ENCODE measurements around the gene SMAD2.

Gene SMAD2

GRCh38 chr18:47793609-47794008, 136.8 kb downstream of the SMAD2 start:
- no peak for TF ChIP-seq TSHZ2 (CRISPR knock-in tag; IDR thresholded peaks at IDR 0.05)
- ATAC-seq, result no peak

- TF ChIP-seq BACH2 (CRISPR knock-in tag; IDR thresholded peaks at IDR 0.05; ENCODE audit: borderline replicate concordance) (no peak), SNAI2 (CRISPR knock-in tag; IDR thresholded peaks at IDR 0.05) (no peak), PPARA (CRISPR knock-in tag; IDR thresholded peaks at IDR 0.05; ENCODE audit: borderline replicate concordance) (no peak), ZNF70 (CRISPR knock-in tag; IDR thresholded peaks at IDR 0.05) (no peak), ZFP3 (CRISPR knock-in tag; IDR thresholded peaks at IDR 0.05) (no peak), ZNF565 (CRISPR knock-in tag; conservative IDR thresholded peaks at IDR 0.05; ENCODE audit: low read depth) (no peak), CSDC2 (CRISPR knock-in tag; IDR thresholded peaks at IDR 0.05) (no peak), CSRNP3 (CRISPR knock-in tag; IDR thresholded peaks at IDR 0.05) (no peak), TOX (CRISPR knock-in tag; IDR thresholded peaks at IDR 0.05; ENCODE audit: borderline replicate concordance) (no peak), RARB (CRISPR knock-in tag; IDR thresholded peaks at IDR 0.05) (no peak), ZC3H10 (CRISPR knock-in tag; IDR thresholded peaks at IDR 0.05) (no peak), ESRRG (CRISPR knock-in tag; IDR thresholded peaks at IDR 0.05) (no peak), OSR1 (CRISPR knock-in tag; IDR thresholded peaks at IDR 0.05) (no peak), ZNF8 (CRISPR knock-in tag; IDR thresholded peaks at IDR 0.05) (no peak), ARNTL (CRISPR knock-in tag; IDR thresholded peaks at IDR 0.05; ENCODE audit: borderline replicate concordance, low read depth) (no peak), TCF4 (CRISPR knock-in tag; IDR thresholded peaks at IDR 0.05; ENCODE audit: borderline replicate concordance) (no peak), GLIS3 (CRISPR knock-in tag; IDR thresholded peaks at IDR 0.05) (no peak), TSHZ2 (CRISPR knock-in tag; IDR thresholded peaks at IDR 0.05) (no peak)
- TF ChIP-seq, protein P1, sequence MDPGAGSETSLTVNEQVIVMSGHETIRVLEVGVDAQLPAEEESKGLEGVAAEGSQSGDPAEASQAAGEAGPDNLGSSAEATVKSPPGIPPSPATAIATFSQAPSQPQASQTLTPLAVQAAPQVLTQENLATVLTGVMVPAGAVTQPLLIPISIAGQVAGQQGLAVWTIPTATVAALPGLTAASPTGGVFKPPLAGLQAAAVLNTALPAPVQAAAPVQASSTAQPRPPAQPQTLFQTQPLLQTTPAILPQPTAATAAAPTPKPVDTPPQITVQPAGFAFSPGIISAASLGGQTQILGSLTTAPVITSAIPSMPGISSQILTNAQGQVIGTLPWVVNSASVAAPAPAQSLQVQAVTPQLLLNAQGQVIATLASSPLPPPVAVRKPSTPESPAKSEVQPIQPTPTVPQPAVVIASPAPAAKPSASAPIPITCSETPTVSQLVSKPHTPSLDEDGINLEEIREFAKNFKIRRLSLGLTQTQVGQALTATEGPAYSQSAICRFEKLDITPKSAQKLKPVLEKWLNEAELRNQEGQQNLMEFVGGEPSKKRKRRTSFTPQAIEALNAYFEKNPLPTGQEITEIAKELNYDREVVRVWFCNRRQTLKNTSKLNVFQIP (CRISPR knock-in tag; IDR thresholded peaks at IDR 0.05; ENCODE audit: borderline replicate concordance, low read depth), result no peak
- TF ChIP-seq, protein P2, sequence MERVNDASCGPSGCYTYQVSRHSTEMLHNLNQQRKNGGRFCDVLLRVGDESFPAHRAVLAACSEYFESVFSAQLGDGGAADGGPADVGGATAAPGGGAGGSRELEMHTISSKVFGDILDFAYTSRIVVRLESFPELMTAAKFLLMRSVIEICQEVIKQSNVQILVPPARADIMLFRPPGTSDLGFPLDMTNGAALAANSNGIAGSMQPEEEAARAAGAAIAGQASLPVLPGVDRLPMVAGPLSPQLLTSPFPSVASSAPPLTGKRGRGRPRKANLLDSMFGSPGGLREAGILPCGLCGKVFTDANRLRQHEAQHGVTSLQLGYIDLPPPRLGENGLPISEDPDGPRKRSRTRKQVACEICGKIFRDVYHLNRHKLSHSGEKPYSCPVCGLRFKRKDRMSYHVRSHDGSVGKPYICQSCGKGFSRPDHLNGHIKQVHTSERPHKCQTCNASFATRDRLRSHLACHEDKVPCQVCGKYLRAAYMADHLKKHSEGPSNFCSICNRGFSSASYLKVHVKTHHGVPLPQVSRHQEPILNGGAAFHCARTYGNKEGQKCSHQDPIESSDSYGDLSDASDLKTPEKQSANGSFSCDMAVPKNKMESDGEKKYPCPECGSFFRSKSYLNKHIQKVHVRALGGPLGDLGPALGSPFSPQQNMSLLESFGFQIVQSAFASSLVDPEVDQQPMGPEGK (CRISPR knock-in tag; IDR thresholded peaks at IDR 0.05; ENCODE audit: borderline replicate concordance), result no peak
- no peak for ATAC-seq
These were observed 138.9 kb downstream of the SMAD2 start for GRCh38 chr18:47791461-47791985.

DNA sequence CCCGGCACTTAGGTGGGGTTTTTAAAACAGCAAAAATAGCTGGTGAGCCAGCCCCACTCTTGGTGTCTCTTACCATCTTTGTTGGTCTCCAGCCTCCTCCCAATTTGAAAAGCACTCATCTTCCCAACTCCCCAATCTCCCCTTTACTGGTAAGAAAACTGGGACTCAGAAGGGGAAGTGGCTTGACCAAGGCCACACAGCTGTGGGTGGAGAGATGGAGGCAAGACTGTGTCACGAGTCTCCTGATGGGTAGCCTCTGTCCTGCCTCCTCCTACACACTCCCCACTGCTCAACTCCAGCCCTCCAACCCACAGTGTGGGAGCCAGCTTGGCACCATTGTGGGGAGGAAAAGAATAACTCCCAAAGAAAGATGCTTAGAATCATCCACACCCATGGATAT, 140.4 kb downstream of the SMAD2 start:
- no peak for TF ChIP-seq OSR1 (CRISPR knock-in tag; IDR thresholded peaks at IDR 0.05)
- no peak for TF ChIP-seq ZFP30 (CRISPR knock-in tag; IDR thresholded peaks at IDR 0.05)
- TF ChIP-seq, protein P2 (CRISPR knock-in tag; IDR thresholded peaks at IDR 0.05; ENCODE audit: borderline replicate concordance), result no peak
- TF ChIP-seq ZNF70 (CRISPR knock-in tag; IDR thresholded peaks at IDR 0.05), result no peak
- TF ChIP-seq CSDC2 (CRISPR knock-in tag; IDR thresholded peaks at IDR 0.05), result no peak
- TF ChIP-seq ESRRG (CRISPR knock-in tag; IDR thresholded peaks at IDR 0.05), result no peak
- ATAC-seq, result no peak

Measured in SK-N-SH treated with all-trans-retinoic acid at 6 μM for 48 hours (cell line).